Endodermal cell (in vitro differentiated cells): ENCODE results near the gene ADAMTS12. TPM values are rescaled to one million over a fixed set of nuclear protein-coding genes. Genes with fewer than 3 reads are reported as not detected.

ENCODE experiments used
- DNase-seq: peaks from one replicate; pipeline ENCODE4 v3.0.0-alpha.2; 2017
- H3K27ac ChIP-seq: 2 replicates; pipeline ENCODE4 v1.5.1; 2013; ENCODE audit warnings: mild to moderate bottlenecking, low read depth, low read length, moderate library complexity
- H3K27me3 ChIP-seq: 2 replicates; pipeline ENCODE4 v1.6.1; 2013; ENCODE audit warnings: mild to moderate bottlenecking, low read length, moderate library complexity; ENCODE audit not compliant: insufficient read depth, control insufficient read depth, poor library complexity, severe bottlenecking
- H3K36me3 ChIP-seq: 2 replicates; pipeline ENCODE4 v1.7.0; 2013; ENCODE audit warnings: mild to moderate bottlenecking, low read length, moderate library complexity; ENCODE audit not compliant: control insufficient read depth, insufficient read depth
- H3K4me1 ChIP-seq: one replicate; pipeline ENCODE4 v1.7.0; 2013; ENCODE audit warnings: low read length; ENCODE audit not compliant: control insufficient read depth, insufficient read depth
- H3K4me3 ChIP-seq: 2 replicates; pipeline ENCODE4 v1.5.1; 2013; ENCODE audit warnings: mild to moderate bottlenecking, low read length, moderate library complexity
- H3K9ac ChIP-seq: 2 replicates; pipeline ENCODE4 v1.6.1; 2013; ENCODE audit warnings: mild to moderate bottlenecking, low read length, moderate library complexity; ENCODE audit not compliant: poor library complexity, severe bottlenecking; ENCODE audit errors: extremely low read depth
- H3K9me3 ChIP-seq: 2 replicates; pipeline ENCODE4 v1.6.1; 2013; ENCODE audit warnings: mild to moderate bottlenecking, low read length, moderate library complexity; ENCODE audit not compliant: control insufficient read depth
- H3K27ac Mint-ChIP-seq: 2 replicates; pipeline ENCODE4 v1.8.0; 2020; ENCODE audit warnings: mixed read lengths
- H3K27me3 Mint-ChIP-seq: 2 replicates; pipeline ENCODE4 v1.8.0; 2021; ENCODE audit warnings: mild to moderate bottlenecking, mixed read lengths; ENCODE audit not compliant: insufficient read depth
- H3K36me3 Mint-ChIP-seq: 2 replicates; pipeline ENCODE4 v1.8.0; 2020; ENCODE audit warnings: low read depth, mixed read lengths
- H3K4me1 Mint-ChIP-seq: 2 replicates; pipeline ENCODE4 v1.8.0; 2020; ENCODE audit warnings: mixed read lengths
- H3K4me3 Mint-ChIP-seq: 2 replicates; pipeline ENCODE4 v1.8.0; 2020; ENCODE audit warnings: mild to moderate bottlenecking, moderate library complexity, mixed read lengths
- H3K9me3 Mint-ChIP-seq: 2 replicates; pipeline ENCODE4 v1.8.0; 2020; ENCODE audit warnings: mild to moderate bottlenecking, mixed read lengths
- CTCF ChIP-seq: fragments of 200-600 bp; sonication (generic); conservative IDR thresholded peaks from 2 replicates; pipeline ENCODE4 v1.5.0; 2021; ENCODE audit warnings: antibody characterized with exemption, mild to moderate bottlenecking
- WGBS, 2 experiments: methylation state at CpG; one replicate each; pipeline versions ENCODE4 v1.1.5 to v1.1.7; 2013; ENCODE audit warnings: missing lambda C conversion rate in 2 of 2, mixed read lengths in 1 of 2; ENCODE audit not compliant: insufficient coverage in 1 of 2, insufficient read length in 1 of 2; 5-methylcytosine and 5-hydroxymethylcytosine counted together
- total RNA-seq, 2 donors: library from RNA; stranded (reverse); fragmentation: NEBNext Ultra II Directional in 1 of 2; extraction: Animal tissue kit (Norgen Biotek cat#: 25700) in 1 of 2; gene quantifications; 2 replicates in 1 of 2; 3 replicates in 1 of 2; pipeline ENCODE4 v1.2.1, GENCODE V29; 2021

Gene ADAMTS12
- total RNA-seq, 2 donors from 2014 or later = 80.2 to 123 TPM

- no peak overlapping the region for H3K9ac ChIP-seq
- no peak overlapping the region for H3K27ac ChIP-seq
- H3K36me3 ChIP-seq = no peaks in the 10 kb centered on the region
- peaks cover 23% of the 10 kb centered on the region for H3K4me1 Mint-ChIP-seq
- no peaks in the 10 kb centered on the region for H3K9me3 ChIP-seq
- DNase-seq = no peak
- no peaks in the 10 kb centered on the region for H3K9me3 Mint-ChIP-seq
- H3K27me3 ChIP-seq = no peaks in the 10 kb centered on the region
- TF ChIP-seq CTCF = no peak
- H3K4me1 ChIP-seq = peaks cover 7% of the 10 kb centered on the region
- H3K4me3 ChIP-seq = no peak overlapping the region
- H3K27ac Mint-ChIP-seq = no peak overlapping the region
- H3K36me3 Mint-ChIP-seq = peaks cover 17% of the 10 kb centered on the region
- WGBS, 2 experiments = 91 to 93% methylated on average over 4 to 7 of the region's 7 CpGs
- H3K27me3 Mint-ChIP-seq = no peaks in the 10 kb centered on the region
- H3K4me3 Mint-ChIP-seq = no peak overlapping the region
Measured at GRCh38 chr5:33800241-33800950, 91.4 kb downstream of the ADAMTS12 start.

DNA sequence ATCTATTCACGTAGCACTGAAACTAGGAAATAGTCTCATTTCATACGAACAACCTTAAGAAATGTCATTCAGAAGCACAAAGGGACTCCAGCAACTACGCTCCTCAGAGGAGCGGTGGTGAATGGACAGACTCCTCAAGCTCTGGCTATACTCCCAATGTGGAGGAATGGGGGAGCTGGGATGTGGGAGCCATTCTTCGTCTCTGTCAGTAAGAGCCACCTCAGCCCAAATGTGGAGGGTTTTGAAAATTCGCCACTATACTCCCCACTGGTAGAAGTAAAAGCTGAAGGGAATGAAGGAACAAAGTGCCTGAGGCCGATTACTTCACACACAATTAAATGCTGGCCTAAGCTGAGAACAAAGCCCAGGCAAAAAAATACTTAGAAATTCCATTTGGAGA is 96.3 kb downstream of the ADAMTS12 start:
- TF ChIP-seq CTCF = no peak
- Histone ChIP-seq H3K27me3 (no peaks in the 10 kb centered on the region), H3K9ac (no peak overlapping the region), H3K27ac (no peak overlapping the region), H3K4me3 (no peak overlapping the region), H3K36me3 (no peaks in the 10 kb centered on the region), H3K9me3 (no peaks in the 10 kb centered on the region), H3K4me1 (peaks cover 6% of the 10 kb centered on the region)
- Mint-ChIP-seq H3K27ac (no peak overlapping the region), H3K9me3 (no peaks in the 10 kb centered on the region), H3K4me1 (peaks cover 21% of the 10 kb centered on the region), H3K4me3 (no peak overlapping the region), H3K27me3 (no peaks in the 10 kb centered on the region), H3K36me3 (peaks cover 28% of the 10 kb centered on the region)
- 94 to 96% methylated on average over 4 to 6 of the region's 7 CpGs for WGBS, 2 experiments
- no peak for DNase-seq

DNA sequence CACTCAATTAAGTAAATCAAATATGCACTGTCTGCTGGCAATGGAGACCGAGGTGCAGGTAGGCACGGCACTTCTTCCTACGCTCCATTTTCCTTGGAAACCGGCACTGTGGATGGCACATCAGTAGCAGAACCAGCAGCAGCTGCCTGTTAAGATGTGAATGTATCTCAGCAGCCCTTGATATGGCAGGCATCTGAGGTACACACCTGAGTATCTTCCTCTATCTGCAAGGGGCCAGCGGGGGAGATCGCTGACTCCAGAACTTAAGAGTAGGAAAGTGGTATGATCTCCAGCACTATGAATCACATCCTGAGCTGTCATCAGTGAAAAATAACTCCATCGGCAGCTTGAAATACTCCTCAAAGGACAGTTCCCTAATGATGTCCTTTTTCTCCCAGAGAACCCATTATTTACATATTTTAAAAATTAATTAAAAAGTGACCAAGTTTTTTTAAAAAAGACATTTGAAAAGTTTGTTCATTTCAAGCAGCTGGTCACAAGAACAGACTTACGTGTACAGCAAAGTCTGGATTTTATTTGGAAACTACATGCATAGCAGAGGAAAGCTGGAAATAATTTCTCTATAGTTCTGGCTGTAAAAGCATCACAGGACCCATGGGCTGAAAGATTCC is 97.1 kb downstream of the ADAMTS12 start:
- Histone ChIP-seq H3K9me3 (no peaks in the 10 kb centered on the region), H3K9ac (no peak overlapping the region), H3K4me3 (no peak overlapping the region), H3K27ac (no peak overlapping the region), H3K27me3 (no peaks in the 10 kb centered on the region), H3K4me1 (peaks cover 6% of the 10 kb centered on the region), H3K36me3 (no peaks in the 10 kb centered on the region)
- no peak overlapping the region for H3K27ac Mint-ChIP-seq
- no peak for DNase-seq
- no peaks in the 10 kb centered on the region for H3K9me3 Mint-ChIP-seq
- TF ChIP-seq CTCF = no peak
- H3K4me1 Mint-ChIP-seq = peaks cover 21% of the 10 kb centered on the region
- no peaks in the 10 kb centered on the region for H3K27me3 Mint-ChIP-seq
- H3K4me3 Mint-ChIP-seq = no peak overlapping the region
- peaks cover 26% of the 10 kb centered on the region for H3K36me3 Mint-ChIP-seq
- 93 to 94% methylated on average over 7 to 8 of the region's 8 CpGs for WGBS, 2 experiments
